Hepatocyte (in vitro differentiated cells): ENCODE results near the gene MOK. TPM values are rescaled to one million over a fixed set of nuclear protein-coding genes. Genes with fewer than 3 reads are reported as not detected.

Source experiments
- DNase-seq: peaks from one replicate; pipeline ENCODE4 v3.0.0-alpha.2; 2016; ENCODE audit warnings: low spot score
- H2AFZ ChIP-seq: fragments of 200-600 bp; sonication (generic); 2 replicates; pipeline ENCODE4 v1.6.0; 2016; ENCODE audit warnings: antibody characterized with exemption, mild to moderate bottlenecking
- H3K27ac ChIP-seq: fragments of 200-600 bp; sonication (generic); 2 replicates; pipeline ENCODE4 v1.5.1; 2016; ENCODE audit warnings: mild to moderate bottlenecking
- H3K27me3 ChIP-seq: fragments of 200-600 bp; sonication (generic); 2 replicates; pipeline ENCODE4 v1.6.1; 2016
- H3K36me3 ChIP-seq: fragments of 200-600 bp; sonication (generic); replicated peaks from 2 replicates; pipeline ENCODE4 v1.5.1; 2016; ENCODE audit warnings: low read depth; ENCODE audit not compliant: insufficient read depth
- H3K4me1 ChIP-seq: fragments of 200-600 bp; sonication (generic); 2 replicates; pipeline ENCODE4 v1.5.1; 2016; ENCODE audit warnings: mild to moderate bottlenecking, moderate library complexity; ENCODE audit not compliant: insufficient read depth
- H3K4me2 ChIP-seq: fragments of 200-600 bp; sonication (generic); 2 replicates; pipeline ENCODE4 v1.6.0; 2016
- H3K4me3 ChIP-seq: fragments of 200-600 bp; sonication (generic); 2 replicates; pipeline ENCODE4 v1.5.1; 2016; ENCODE audit warnings: mild to moderate bottlenecking
- H3K79me2 ChIP-seq: fragments of 200-600 bp; sonication (generic); 2 replicates; pipeline ENCODE4 v1.6.0; 2017; ENCODE audit warnings: mild to moderate bottlenecking
- H3K9me2 ChIP-seq: fragments of 200-600 bp; sonication (generic); replicated peaks from 2 replicates; pipeline ENCODE4 v1.6.0; 2017; ENCODE audit warnings: mild to moderate bottlenecking; ENCODE audit not compliant: insufficient read depth
- H3K9me3 ChIP-seq: fragments of 200-600 bp; sonication (generic); 2 replicates; pipeline ENCODE4 v1.5.1; 2016; ENCODE audit warnings: low read depth, mild to moderate bottlenecking
- H4K20me1 ChIP-seq: fragments of 200-600 bp; sonication (generic); 2 replicates; pipeline ENCODE4 v1.6.0; 2016; ENCODE audit warnings: mild to moderate bottlenecking; ENCODE audit not compliant: insufficient read depth, poor library complexity, severe bottlenecking
- EZH2 ChIP-seq: fragments of 200-600 bp; sonication (generic); IDR thresholded peaks from 2 replicates; pipeline ENCODE4 v1.6.1; 2016; ENCODE audit warnings: antibody characterized with exemption, mild to moderate bottlenecking, borderline replicate concordance
- EZH2phosphoT487 ChIP-seq: fragments of 200-600 bp; sonication (generic); IDR thresholded peaks from one replicate; pipeline ENCODE4 v1.6.1; 2018; ENCODE audit warnings: antibody characterized with exemption, mild to moderate bottlenecking, low read depth, moderate library complexity; ENCODE audit not compliant: unreplicated experiment, severe bottlenecking
- WGBS: methylation state at CpG from one replicate; pipeline ENCODE4 v1.1.6; 2016; ENCODE audit warnings: low lambda C conversion rate; ENCODE audit errors: missing lambda C conversion rate; 5-methylcytosine and 5-hydroxymethylcytosine counted together
- polyA plus RNA-seq: library from polyadenylated mRNA; unstranded; fragments of >200 nt; fragmentation: Nextera tagmentation; extraction: Ambion mirVana; gene quantifications from 2 replicates; pipeline ENCODE4 v1.2.1, GENCODE V29; 2016
- total RNA-seq: library from RNA; depleted of rRNA; stranded (reverse); fragments of >200 nt; gene quantifications from 2 replicates; pipeline ENCODE4 v1.2.3, GENCODE V29; 2014
- TF ChIP-seq, protein P1 (sequence below): fragments of 200-600 bp; sonication (generic); IDR thresholded peaks from 2 replicates; pipeline ENCODE4 v1.5.1; 2016; ENCODE audit warnings: antibody characterized with exemption, mild to moderate bottlenecking; ENCODE audit not compliant: poor library complexity

MOK gene
- total and polyA plus RNA-seq, 2 experiments from 2014 or later = 9.3 to 13.5 TPM

DNA sequence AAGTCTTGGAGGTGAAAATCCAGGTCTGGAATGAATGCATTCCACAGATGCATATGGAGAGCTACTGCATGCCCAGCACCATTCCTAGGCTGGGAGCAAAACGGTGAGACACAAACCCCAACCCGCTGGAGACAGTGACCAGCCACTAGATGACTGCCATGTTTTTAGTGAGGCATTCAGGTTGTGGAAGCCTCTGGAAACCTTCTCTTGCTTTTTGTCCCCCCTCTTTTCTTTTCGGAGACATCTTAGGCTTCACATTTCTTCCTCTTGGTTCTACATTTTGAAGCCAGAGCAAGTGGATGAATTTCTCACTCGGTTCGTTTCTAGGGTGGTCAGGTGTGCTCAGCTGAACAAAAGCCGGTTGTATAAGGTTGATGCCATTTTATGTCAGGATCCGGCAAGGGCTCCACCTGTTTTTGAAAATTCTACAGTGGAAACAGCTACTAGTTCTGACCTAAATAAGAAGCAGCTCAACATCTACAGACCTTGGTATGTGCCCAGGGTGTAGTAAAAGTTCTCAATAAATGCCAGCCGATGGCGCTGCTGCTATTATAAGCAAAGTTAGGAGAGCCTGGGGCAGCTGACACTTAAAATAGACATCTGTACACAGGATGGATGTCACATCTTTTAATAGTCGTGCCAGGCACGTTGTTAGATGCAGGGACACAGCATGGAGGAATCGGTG lies 12.7 kb upstream of the MOK start:
- no peaks in the 10 kb centered on the region for H3K27me3 ChIP-seq
- H4K20me1 ChIP-seq = no peaks in the 10 kb centered on the region
- H3K27ac ChIP-seq = peak overlapping the region; percentile 90
- peaks cover 13% of the 10 kb centered on the region for H3K79me2 ChIP-seq
- 65% methylated on average over 12 of the region's 12 CpGs for WGBS
- peak overlapping the region; percentile 76 for H3K4me2 ChIP-seq
- H3K4me3 ChIP-seq = peak overlapping the region; percentile 48
- DNase-seq = peak; percentile 45
- no peaks in the 10 kb centered on the region for H3K9me3 ChIP-seq
- TF ChIP-seq, protein P1, sequence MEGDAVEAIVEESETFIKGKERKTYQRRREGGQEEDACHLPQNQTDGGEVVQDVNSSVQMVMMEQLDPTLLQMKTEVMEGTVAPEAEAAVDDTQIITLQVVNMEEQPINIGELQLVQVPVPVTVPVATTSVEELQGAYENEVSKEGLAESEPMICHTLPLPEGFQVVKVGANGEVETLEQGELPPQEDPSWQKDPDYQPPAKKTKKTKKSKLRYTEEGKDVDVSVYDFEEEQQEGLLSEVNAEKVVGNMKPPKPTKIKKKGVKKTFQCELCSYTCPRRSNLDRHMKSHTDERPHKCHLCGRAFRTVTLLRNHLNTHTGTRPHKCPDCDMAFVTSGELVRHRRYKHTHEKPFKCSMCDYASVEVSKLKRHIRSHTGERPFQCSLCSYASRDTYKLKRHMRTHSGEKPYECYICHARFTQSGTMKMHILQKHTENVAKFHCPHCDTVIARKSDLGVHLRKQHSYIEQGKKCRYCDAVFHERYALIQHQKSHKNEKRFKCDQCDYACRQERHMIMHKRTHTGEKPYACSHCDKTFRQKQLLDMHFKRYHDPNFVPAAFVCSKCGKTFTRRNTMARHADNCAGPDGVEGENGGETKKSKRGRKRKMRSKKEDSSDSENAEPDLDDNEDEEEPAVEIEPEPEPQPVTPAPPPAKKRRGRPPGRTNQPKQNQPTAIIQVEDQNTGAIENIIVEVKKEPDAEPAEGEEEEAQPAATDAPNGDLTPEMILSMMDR = no peak
- TF ChIP-seq EZH2 (no peak), EZH2phosphoT487 (no peak)
- H3K36me3 ChIP-seq = no peaks in the 10 kb centered on the region
- peak overlapping the region; percentile 87 for H2AFZ ChIP-seq
- no peaks in the 10 kb centered on the region for H3K9me2 ChIP-seq
- H3K4me1 ChIP-seq = peaks cover 21% of the 10 kb centered on the region

DNA sequence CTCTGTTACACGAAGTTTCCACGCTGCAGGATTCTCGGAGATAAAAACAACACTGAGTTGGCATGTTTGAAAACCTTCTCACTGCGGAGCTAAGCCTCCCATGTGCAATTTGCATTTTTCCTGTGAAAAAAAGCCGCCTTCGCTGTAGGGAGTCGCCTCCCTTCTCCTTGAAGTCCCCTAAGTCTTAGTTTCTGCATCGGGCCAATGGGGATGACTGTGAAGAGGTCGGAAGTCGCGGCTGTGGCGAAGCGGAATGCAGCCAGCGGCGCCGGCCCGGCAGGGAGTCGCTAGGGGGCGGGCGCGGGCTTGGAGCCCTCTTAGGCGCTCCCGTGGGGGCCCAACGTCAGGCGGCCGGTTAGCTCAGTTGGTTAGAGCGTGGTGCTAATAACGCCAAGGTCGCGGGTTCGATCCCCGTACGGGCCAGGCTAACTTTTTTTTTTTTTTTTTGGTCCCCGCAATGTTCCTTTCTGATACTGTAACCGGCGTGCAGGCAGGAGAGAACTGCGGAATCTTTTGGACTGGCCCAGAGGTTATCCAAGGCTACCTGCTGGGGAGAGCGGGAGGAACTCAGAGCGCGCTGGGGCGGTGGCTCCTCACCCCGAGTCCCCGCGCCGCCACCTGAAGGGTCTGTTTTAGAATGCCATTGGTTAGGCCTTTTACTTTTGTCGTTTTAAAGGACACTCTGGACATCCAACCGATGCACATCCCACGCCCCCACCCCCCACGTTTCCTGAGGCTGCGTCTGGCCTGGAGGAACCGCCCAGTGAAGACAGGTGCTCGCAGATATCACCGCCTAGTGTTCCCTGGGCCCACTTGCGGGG lies 12.0 kb upstream of the MOK start:
- WGBS = 1% methylated on average over 54 of the region's 54 CpGs
- Histone ChIP-seq H3K27ac (peak overlapping the region; percentile 90), H3K4me2 (peak overlapping the region; percentile 91), H2AFZ (peak overlapping the region; percentile 98), H3K4me1 (peaks cover 21% of the 10 kb centered on the region), H3K9me2 (no peaks in the 10 kb centered on the region), H3K27me3 (no peaks in the 10 kb centered on the region), H3K4me3 (peak overlapping the region; percentile 53), H3K9me3 (no peaks in the 10 kb centered on the region), H3K79me2 (peaks cover 13% of the 10 kb centered on the region), H4K20me1 (no peaks in the 10 kb centered on the region), H3K36me3 (no peaks in the 10 kb centered on the region)
- peak; percentile 96 for DNase-seq
- TF ChIP-seq, protein P1 = peak; percentile 84
- no peak for TF ChIP-seq EZH2

GRCh38 chr14:102316338-102316742 lies 11.4 kb upstream of the MOK start:
- TF ChIP-seq EZH2phosphoT487 (no peak), EZH2 (no peak)
- TF ChIP-seq, protein P1 = no peak
- H3K36me3 ChIP-seq = no peaks in the 10 kb centered on the region
- WGBS = 12% methylated on average over 10 of the region's 10 CpGs

More at GRCh38 chr14:102316338-102316742, 11.4 kb upstream of the MOK start:
- Histone ChIP-seq H3K4me3 (peak overlapping the region; percentile 53), H3K27me3 (no peaks in the 10 kb centered on the region), H3K4me1 (peaks cover 21% of the 10 kb centered on the region), H2AFZ (peak overlapping the region; percentile 98), H3K27ac (peak overlapping the region; percentile 90), H4K20me1 (no peaks in the 10 kb centered on the region), H3K79me2 (peaks cover 13% of the 10 kb centered on the region), H3K9me2 (no peaks in the 10 kb centered on the region), H3K4me2 (peak overlapping the region; percentile 91), H3K9me3 (no peaks in the 10 kb centered on the region)
- DNase-seq = peak; percentile 67
